AG04450 (cell line): ENCODE data around the gene SMARCE1. TPM values are rescaled to one million over a fixed set of nuclear protein-coding genes. Genes with fewer than 3 reads are reported as not detected.

ENCODE experiments used
- CTCF ChIA-PET: fragments of 300-600, 350-600 bp; formaldehyde crosslinking; extraction: SDS; loops from one replicate; lab custom pipeline; 2022; ENCODE audit warnings: antibody characterized with exemption, inconsistent platforms; lab: Charles Lee
- POLR2A ChIA-PET: fragments of 350-600 bp; formaldehyde crosslinking; extraction: SDS; loops from one replicate; lab custom pipeline; 2021; ENCODE audit warnings: antibody characterized with exemption, inconsistent platforms; lab: Yijun Ruan, JAX
- DNase-seq: peaks from one replicate; pipeline ENCODE4 v3.0.0-alpha.2; 2011; ENCODE audit warnings: low read depth, low spot score
- H3K27ac ChIP-seq: one replicate; pipeline ENCODE4 v1.5.1; 2012; ENCODE audit warnings: low read depth, low read length, control low read depth
- H3K27me3 ChIP-seq: one replicate; pipeline ENCODE4 v1.6.0; 2012; ENCODE audit warnings: low read length; ENCODE audit not compliant: control insufficient read depth, insufficient read depth
- H3K4me3 ChIP-seq: 2 replicates; pipeline ENCODE4 v1.5.1; 2011; ENCODE audit warnings: mild to moderate bottlenecking, low read depth, low read length, control low read depth
- H3K9me3 ChIP-seq: 2 replicates; pipeline ENCODE4 v1.5.1; 2012; ENCODE audit warnings: low read length; ENCODE audit not compliant: control insufficient read depth, insufficient read depth
- polyA plus RNA-seq: library from polyadenylated mRNA; depleted of rRNA; stranded (reverse); fragments of >200 nt; gene quantifications from 2 replicates; pipeline ENCODE4 v1.2.3, GENCODE V29; 2011
- TF ChIP-seq, protein P1 (sequence below): IDR thresholded peaks from 2 replicates; pipeline ENCODE4 v1.5.1; 2011; ENCODE audit warnings: low read depth, low read length, control low read depth, inconsistent platforms

Gene SMARCE1
- polyA plus RNA-seq, 1 experiment = 111 TPM

GRCh38 chr17:40616592-40616991 lies 31.0 kb downstream of the SMARCE1 start:
- POLR2A ChIA-PET = no interaction called here
- H3K9me3 ChIP-seq = no peaks in the 10 kb centered on the region; the same call in 1 of the 2 replicates
- no peak for DNase-seq
- no peak overlapping the region for H3K4me3 ChIP-seq
- TF ChIP-seq, protein P1, sequence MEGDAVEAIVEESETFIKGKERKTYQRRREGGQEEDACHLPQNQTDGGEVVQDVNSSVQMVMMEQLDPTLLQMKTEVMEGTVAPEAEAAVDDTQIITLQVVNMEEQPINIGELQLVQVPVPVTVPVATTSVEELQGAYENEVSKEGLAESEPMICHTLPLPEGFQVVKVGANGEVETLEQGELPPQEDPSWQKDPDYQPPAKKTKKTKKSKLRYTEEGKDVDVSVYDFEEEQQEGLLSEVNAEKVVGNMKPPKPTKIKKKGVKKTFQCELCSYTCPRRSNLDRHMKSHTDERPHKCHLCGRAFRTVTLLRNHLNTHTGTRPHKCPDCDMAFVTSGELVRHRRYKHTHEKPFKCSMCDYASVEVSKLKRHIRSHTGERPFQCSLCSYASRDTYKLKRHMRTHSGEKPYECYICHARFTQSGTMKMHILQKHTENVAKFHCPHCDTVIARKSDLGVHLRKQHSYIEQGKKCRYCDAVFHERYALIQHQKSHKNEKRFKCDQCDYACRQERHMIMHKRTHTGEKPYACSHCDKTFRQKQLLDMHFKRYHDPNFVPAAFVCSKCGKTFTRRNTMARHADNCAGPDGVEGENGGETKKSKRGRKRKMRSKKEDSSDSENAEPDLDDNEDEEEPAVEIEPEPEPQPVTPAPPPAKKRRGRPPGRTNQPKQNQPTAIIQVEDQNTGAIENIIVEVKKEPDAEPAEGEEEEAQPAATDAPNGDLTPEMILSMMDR = no peak
- H3K27me3 ChIP-seq = peaks cover 27% of the 10 kb centered on the region
- CTCF ChIA-PET = interaction anchor here (0.9 to 5.0 kb wide), 2 partner anchors 176 to 1079 kb away, joined by 4 to 51 read pairs; no protein-coding TSS in a partner anchor
- no peak overlapping the region for H3K27ac ChIP-seq

GRCh38 chr17:40615841-40616476 lies 31.7 kb downstream of the SMARCE1 start:
- ChIA-PET CTCF (interaction anchor here (0.6 to 5.0 kb wide), 9 partner anchors 9 to 1047 kb away, joined by 3 to 51 read pairs (median 3); no protein-coding TSS in a partner anchor), POLR2A (interaction anchor here (0.9 to 1.4 kb wide), 3 partner anchors 11 to 1072 kb away, joined by 3 read pairs; no protein-coding TSS in a partner anchor)
- Histone ChIP-seq H3K9me3 (no peaks in the 10 kb centered on the region; the same call in 1 of the 2 replicates), H3K27ac (no peak overlapping the region), H3K27me3 (peaks cover 33% of the 10 kb centered on the region), H3K4me3 (no peak overlapping the region)
- TF ChIP-seq, protein P1 = no peak
- DNase-seq = no peak

- peaks cover 37% of the 10 kb centered on the region for H3K27me3 ChIP-seq
- no peaks in the 10 kb centered on the region; the same call in 1 of the 2 replicates for H3K9me3 ChIP-seq
- CTCF ChIA-PET = interaction anchor here (0.6 to 5.0 kb wide), 9 partner anchors 9 to 1048 kb away, joined by 3 to 51 read pairs (median 3); no protein-coding TSS in a partner anchor
- DNase-seq = no peak
- no peak overlapping the region for H3K27ac ChIP-seq
- TF ChIP-seq, protein P1 = peak; percentile 52
- H3K4me3 ChIP-seq = no peak overlapping the region
- POLR2A ChIA-PET = interaction anchor here (0.6 to 1.4 kb wide), 4 partner anchors 10 to 1073 kb away, joined by 3 read pairs; no protein-coding TSS in a partner anchor
Measured at GRCh38 chr17:40615068-40615840, 32.4 kb downstream of the SMARCE1 start.

- Histone ChIP-seq H3K27ac (no peak overlapping the region), H3K27me3 (peaks cover 37% of the 10 kb centered on the region), H3K4me3 (no peak overlapping the region), H3K9me3 (no peaks in the 10 kb centered on the region; the same call in 1 of the 2 replicates)
- TF ChIP-seq, protein P1 = no peak
- ChIA-PET CTCF (interaction anchor here (1.5 to 5.0 kb wide), 3 partner anchors 10 to 1048 kb away, joined by 6 to 51 read pairs (median 10); no protein-coding TSS in a partner anchor), POLR2A (interaction anchor here (0.6 to 1.4 kb wide), 3 partner anchors 9 to 1074 kb away, joined by 3 read pairs; no protein-coding TSS in a partner anchor)
- DNase-seq = no peak
Measured at GRCh38 chr17:40614431-40615067, 33.1 kb downstream of the SMARCE1 start.
